CD14-positive monocyte (primary cell): ENCODE data around the gene NLK. TPM values are rescaled to one million over a fixed set of nuclear protein-coding genes. Genes with fewer than 3 reads are reported as not detected.

Experiments
- DNase-seq, 3 donors: peaks; one replicate each; pipeline ENCODE4 v3.0.0-alpha.2; 2011 to 2022
- H2AFZ ChIP-seq: 2 replicates; pipeline ENCODE4 v1.6.0; 2012; ENCODE audit warnings: mild to moderate bottlenecking, low read depth, low read length, inconsistent platforms; ENCODE audit not compliant: insufficient read depth, poor library complexity, severe bottlenecking
- H3K27ac ChIP-seq, 2 donors: 1 replicate in 1 of 2; 2 replicates in 1 of 2; pipeline ENCODE4 v1.5.1; 2012 to 2013; ENCODE audit warnings: low read length in 2 of 2, control low read depth in 1 of 2, inconsistent platforms in 1 of 2, low read depth in 1 of 2, mild to moderate bottlenecking in 1 of 2
- H3K27me3 ChIP-seq, 2 donors: one replicate each; pipeline versions ENCODE4 v1.6.0 to v1.6.1; 2011 to 2013; ENCODE audit warnings: low read length in 2 of 2; ENCODE audit not compliant: control insufficient read depth in 2 of 2, insufficient read depth in 2 of 2
- H3K36me3 ChIP-seq, 2 donors: replicated peaks in 1 of 2; 1 replicate in 1 of 2; 2 replicates in 1 of 2; pipeline versions ENCODE4 v1.5.1 to v1.6.1; 2012 to 2013; ENCODE audit warnings: low read length in 2 of 2, control low read depth in 1 of 2, inconsistent platforms in 1 of 2, mild to moderate bottlenecking in 1 of 2; ENCODE audit not compliant: insufficient read depth in 2 of 2, control insufficient read depth in 1 of 2
- H3K4me1 ChIP-seq, 2 donors: 1 replicate in 1 of 2; 2 replicates in 1 of 2; pipeline versions ENCODE4 v1.5.1 to v1.6.1; 2012 to 2013; ENCODE audit warnings: low read length in 2 of 2, control low read depth in 1 of 2, inconsistent platforms in 1 of 2, mild to moderate bottlenecking in 1 of 2, moderate library complexity in 1 of 2; ENCODE audit not compliant: insufficient read depth in 2 of 2, control insufficient read depth in 1 of 2
- H3K4me2 ChIP-seq: replicated peaks from 2 replicates; pipeline ENCODE3; 2012; ENCODE audit warnings: low read length, moderate library complexity, mild to moderate bottlenecking; ENCODE audit not compliant: poor library complexity, severe bottlenecking; ENCODE audit errors: extremely low read depth
- H3K4me3 ChIP-seq, 3 experiments: fragments of 200-600 bp in 1 of 3; sonication (generic) in 1 of 3; replicated peaks in 1 of 3; 1 replicate in 2 of 3; 2 replicates in 1 of 3; pipeline ENCODE4 v1.5.1; 2011 to 2013; ENCODE audit warnings: low read length in 3 of 3, mild to moderate bottlenecking in 3 of 3, control low read depth in 2 of 3, low read depth in 2 of 3, inconsistent platforms in 1 of 3, moderate library complexity in 1 of 3
- H3K79me2 ChIP-seq: 2 replicates; pipeline ENCODE4 v1.6.0; 2012; ENCODE audit warnings: mild to moderate bottlenecking, control low read depth, inconsistent platforms, low read length, moderate library complexity; ENCODE audit not compliant: insufficient read depth
- H3K9ac ChIP-seq: 2 replicates; pipeline ENCODE4 v1.6.0; 2017; ENCODE audit warnings: low read length, mild to moderate bottlenecking; ENCODE audit not compliant: insufficient read depth, poor library complexity, severe bottlenecking
- H3K9me3 ChIP-seq, 2 donors: replicated peaks in 1 of 2; 1 replicate in 1 of 2; 2 replicates in 1 of 2; pipeline versions ENCODE4 v1.5.1 to v1.6.1; 2012 to 2013; ENCODE audit warnings: low read length in 2 of 2, control low read depth in 1 of 2; ENCODE audit not compliant: control insufficient read depth in 1 of 2, insufficient read depth in 1 of 2
- H4K20me1 ChIP-seq: 2 replicates; pipeline ENCODE4 v1.6.0; 2012; ENCODE audit warnings: mild to moderate bottlenecking, low read length, control low read depth, moderate library complexity; ENCODE audit not compliant: insufficient read depth
- H3K27ac Mint-ChIP-seq, 7 donors: one replicate each; pipeline ENCODE4 v1.8.0; 2020; ENCODE audit warnings: mild to moderate bottlenecking in 7 of 7, mixed read lengths in 7 of 7, moderate library complexity in 6 of 7, inconsistent platforms in 2 of 7
- H3K27me3 Mint-ChIP-seq, 3 donors: one replicate each; pipeline ENCODE4 v1.8.0; 2021 to 2022; ENCODE audit warnings: low read depth in 3 of 3, mild to moderate bottlenecking in 3 of 3, mixed read lengths in 3 of 3, moderate library complexity in 3 of 3, inconsistent platforms in 1 of 3
- H3K36me3 Mint-ChIP-seq, 2 donors: one replicate each; pipeline ENCODE4 v1.8.0; 2020; ENCODE audit warnings: mixed read lengths in 2 of 2, inconsistent platforms in 1 of 2, mild to moderate bottlenecking in 1 of 2
- H3K4me1 Mint-ChIP-seq: one replicate; pipeline ENCODE4 v1.8.0; 2020; ENCODE audit warnings: mild to moderate bottlenecking, mixed read lengths
- H3K4me3 Mint-ChIP-seq, 2 donors: one replicate each; pipeline ENCODE4 v1.8.0; 2020; ENCODE audit warnings: mild to moderate bottlenecking in 2 of 2, mixed read lengths in 2 of 2, moderate library complexity in 1 of 2
- H3K9me3 Mint-ChIP-seq, 7 donors: one replicate each; pipeline ENCODE4 v1.8.0; 2020 to 2022; ENCODE audit warnings: mixed read lengths in 7 of 7, mild to moderate bottlenecking in 6 of 7, moderate library complexity in 6 of 7, inconsistent platforms in 2 of 7
- WGBS: methylation state at CpG from one replicate; pipeline ENCODE4 v1.1.5; 2013; ENCODE audit warnings: missing lambda C conversion rate; ENCODE audit not compliant: insufficient coverage; 5-methylcytosine and 5-hydroxymethylcytosine counted together
- intact Hi-C, 2 donors: fragments of 100-400 bp; cut with micrococcal nuclease; formaldehyde crosslinking; loops; one replicate each; pipeline versions ENCODE4 v1.15.0 to v1.15.1; 2023
- polyA plus RNA-seq, 3 donors: library from polyadenylated mRNA; depleted of rRNA in 1 of 3; unstranded in 2 of 3; stranded (reverse) in 1 of 3; fragments of 300-500 nt in 2 of 3; fragments of >200 nt in 1 of 3; fragmentation: Illumina TruSeq in 2 of 3; gene quantifications; 1 replicate in 2 of 3; 2 replicates in 1 of 3; pipeline ENCODE4 v1.2.3, GENCODE V29; 2012 to 2021
- TF ChIP-seq, protein P1 (sequence below): fragments of 200-600 bp; IDR thresholded peaks from one replicate; pipeline ENCODE4 v1.8.0; 2022; ENCODE audit warnings: antibody characterized with exemption, mild to moderate bottlenecking

Gene NLK
- polyA plus RNA-seq, 3 donors: 1.7 to 6.5 (median 2.0) TPM

DNA sequence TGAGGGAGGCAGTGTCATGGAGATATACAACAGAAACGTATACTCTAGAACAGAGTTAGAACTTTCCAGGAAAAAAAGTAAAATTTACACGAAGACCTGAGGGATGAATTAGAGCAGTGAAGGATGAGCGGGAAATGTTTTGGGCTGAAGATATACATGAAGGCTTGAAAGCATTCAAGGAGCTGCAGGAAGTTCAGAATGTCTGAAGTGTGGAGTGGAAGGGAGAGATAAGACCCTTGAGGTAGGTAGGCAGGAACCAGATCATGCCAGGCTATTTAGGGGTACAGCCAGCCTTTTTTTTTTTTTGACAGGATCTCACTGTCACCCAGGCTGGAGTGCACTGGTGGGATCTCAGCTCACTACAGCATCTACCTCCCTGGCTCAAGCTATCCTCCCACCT, 3.2 kb upstream of the NLK start:
- peaks cover 0 to 20% (median 7%) of the 10 kb centered on the region in 7 donors for H3K9me3 Mint-ChIP-seq
- intact Hi-C loops: no loop called here
- H2AFZ ChIP-seq: peak overlapping the region; percentile 41
- H3K79me2 ChIP-seq: peaks cover 24% of the 10 kb centered on the region
- peaks cover 4 to 8% of the 10 kb centered on the region in 2 donors for H3K36me3 Mint-ChIP-seq
- TF ChIP-seq, protein P1, sequence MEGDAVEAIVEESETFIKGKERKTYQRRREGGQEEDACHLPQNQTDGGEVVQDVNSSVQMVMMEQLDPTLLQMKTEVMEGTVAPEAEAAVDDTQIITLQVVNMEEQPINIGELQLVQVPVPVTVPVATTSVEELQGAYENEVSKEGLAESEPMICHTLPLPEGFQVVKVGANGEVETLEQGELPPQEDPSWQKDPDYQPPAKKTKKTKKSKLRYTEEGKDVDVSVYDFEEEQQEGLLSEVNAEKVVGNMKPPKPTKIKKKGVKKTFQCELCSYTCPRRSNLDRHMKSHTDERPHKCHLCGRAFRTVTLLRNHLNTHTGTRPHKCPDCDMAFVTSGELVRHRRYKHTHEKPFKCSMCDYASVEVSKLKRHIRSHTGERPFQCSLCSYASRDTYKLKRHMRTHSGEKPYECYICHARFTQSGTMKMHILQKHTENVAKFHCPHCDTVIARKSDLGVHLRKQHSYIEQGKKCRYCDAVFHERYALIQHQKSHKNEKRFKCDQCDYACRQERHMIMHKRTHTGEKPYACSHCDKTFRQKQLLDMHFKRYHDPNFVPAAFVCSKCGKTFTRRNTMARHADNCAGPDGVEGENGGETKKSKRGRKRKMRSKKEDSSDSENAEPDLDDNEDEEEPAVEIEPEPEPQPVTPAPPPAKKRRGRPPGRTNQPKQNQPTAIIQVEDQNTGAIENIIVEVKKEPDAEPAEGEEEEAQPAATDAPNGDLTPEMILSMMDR: no peak
- DNase-seq: no peak
- WGBS: 18% methylated on average over 2 of the region's 3 CpGs
- H3K27me3 Mint-ChIP-seq: peaks cover 2 to 16% (median 6%) of the 10 kb centered on the region in 3 donors
- H3K36me3 ChIP-seq: no peaks in the 10 kb centered on the region
- no peak overlapping the region for H3K4me3 ChIP-seq
- H4K20me1 ChIP-seq: no peaks in the 10 kb centered on the region
- no peak overlapping the region for H3K9ac ChIP-seq
- no peak overlapping the region for H3K27ac ChIP-seq
- no peak overlapping the region for H3K4me3 Mint-ChIP-seq
- H3K4me2 ChIP-seq: no peak overlapping the region
- no peaks in the 10 kb centered on the region for H3K27me3 ChIP-seq
- peaks cover 26 to 28% of the 10 kb centered on the region in 2 donors for H3K4me1 ChIP-seq
- H3K27ac Mint-ChIP-seq: no peak overlapping the region
- H3K9me3 ChIP-seq: no peaks in the 10 kb centered on the region
- H3K4me1 Mint-ChIP-seq: peaks cover 35% of the 10 kb centered on the region

GRCh38 chr17:28040406-28040805, 2.1 kb upstream of the NLK start:
- peak overlapping the region in 1 of 2 donors; percentile 79 for H3K4me3 Mint-ChIP-seq
- Histone ChIP-seq H3K9me3 (no peaks in the 10 kb centered on the region), H3K4me3 (peak overlapping the region in 1 of 3 experiments; percentile 80), H3K27ac (peak overlapping the region in 1 of 2 donors; percentile 78), H2AFZ (no peak overlapping the region), H3K79me2 (peaks cover 36% of the 10 kb centered on the region), H3K4me2 (peak overlapping the region; percentile 15), H3K27me3 (no peaks in the 10 kb centered on the region), H4K20me1 (peaks cover 5% of the 10 kb centered on the region), H3K9ac (no peak overlapping the region), H3K36me3 (no peaks in the 10 kb centered on the region), H3K4me1 (peaks cover 36 to 39% of the 10 kb centered on the region in 2 donors)
- no peak for DNase-seq
- peaks cover 7 to 12% of the 10 kb centered on the region in 2 donors for H3K36me3 Mint-ChIP-seq
- peaks cover 2 to 16% (median 6%) of the 10 kb centered on the region in 3 donors for H3K27me3 Mint-ChIP-seq
- peak overlapping the region in 5 of 7 donors; percentile 38 to 92 (median 86) for H3K27ac Mint-ChIP-seq
- H3K4me1 Mint-ChIP-seq: peaks cover 41% of the 10 kb centered on the region
- H3K9me3 Mint-ChIP-seq: peaks cover 0 to 20% (median 7%) of the 10 kb centered on the region in 7 donors
- WGBS: 100% methylated on average over 6 of the region's 6 CpGs
- intact Hi-C loops: loop anchor here (5.0 to 10.0 kb wide), 3 partner anchors 82 to 696 kb away; partner anchors contain the start of genes IFT20 (in 1 of the 2) and TNFAIP1 (in 1 of the 2)
- TF ChIP-seq, protein P1: no peak
